ENCODE results near the gene ATPAF1. TPM values are rescaled to one million over a fixed set of nuclear protein-coding genes. Genes with fewer than 3 reads are reported as not detected.

Gene ATPAF1
- total and polyA plus RNA-seq, 9 of the 15 experiments (the other 6 are each of a cell fraction or from before 2014, with no cell fraction given), result 6.3 to 56.2 (median 27.4) TPM

- Histone ChIP-seq H3K27me3 (ENCODE audit: control insufficient read depth in 2 of 2, insufficient read depth in 2 of 2, low read length in 2 of 2) (no peaks in the 10 kb centered on the region), H3K9ac (ENCODE audit: insufficient read depth in 1 of 2, low read depth in 2 of 2, low read length in 2 of 2) (no peak overlapping the region), H3K9me1 (ENCODE audit: control insufficient read depth, insufficient read depth, low read length) (peaks cover 6% of the 10 kb centered on the region), H2AFZ (ENCODE audit: low read depth, low read length) (no peak overlapping the region), H3K4me2 (ENCODE audit: insufficient read depth, low read length) (no peak overlapping the region), H3K4me1 (replicated peaks in 1 of 2; ENCODE audit: control insufficient read depth in 2 of 2, insufficient read depth in 2 of 2, low read length in 2 of 2) (peaks cover 13 to 28% of the 10 kb centered on the region in 2 experiments; a peak in 4 of 5 replicates), H3K79me2 (ENCODE audit: control insufficient read depth, insufficient read depth, low read length) (peaks cover 13% of the 10 kb centered on the region), H3K36me3 (ENCODE audit: control insufficient read depth, insufficient read depth, low read length) (peaks cover 12% of the 10 kb centered on the region; the same call in 2 of the 3 replicates), H3K4me3 (no peak overlapping the region), H4K20me1 (replicated peaks; ENCODE audit: control insufficient read depth, insufficient read depth, low read length) (no peaks in the 10 kb centered on the region), H3K27ac (ENCODE audit: extremely low read depth, low read depth, low read length) (no peak overlapping the region), H3K9me3 (replicated peaks; ENCODE audit: control insufficient read depth, insufficient read depth, low read depth, low read length) (no peaks in the 10 kb centered on the region)
- ChIA-PET CTCF (ENCODE audit: low intra/inter-chr PET ratio) (no interaction called here), POLR2A (no interaction called here)
- DNase-seq (ENCODE audit: extremely low read depth in 1 of 4, low spot score in 3 of 4) (peak in 2 of 4 experiments; percentile 24 to 33), ATAC-seq (no peak), FAIRE-seq (no peak)
- intact Hi-C loops (cut with micrococcal nuclease) (no loop called here), in situ Hi-C loops (cut with MboI) (no loop called here)
- WGBS (ENCODE audit: insufficient coverage, low coverage, missing lambda C conversion rate), result 0% methylated on average over 1 of the region's 1 CpG
- BruUV-seq (replicated peaks), result no TSS peak
- TF ChIP-seq MAFG (tag; conservative IDR thresholded peaks at IDR 0.05) (peak; percentile 98), SMARCA4 (IDR thresholded peaks at IDR 0.05) (peak; percentile 43; the same call in 1 of the 2 replicates), RBM25 (IDR thresholded peaks at IDR 0.05; ENCODE audit: low read depth, low read length, severe bottlenecking) (no peak), ZNF316 (IDR thresholded peaks at IDR 0.05) (peak; percentile 97), CBX3 (IDR thresholded peaks at IDR 0.05; ENCODE audit: borderline replicate concordance in 1 of 2, low read length in 2 of 2) (no peak), DNMT1 (IDR thresholded peaks at IDR 0.05) (no peak), TCF15 (CRISPR knock-in tag; IDR thresholded peaks at IDR 0.05) (no peak), C11orf30 (IDR thresholded peaks at IDR 0.05; ENCODE audit: low read depth) (peak; percentile 94), ZBTB12 (CRISPR knock-in tag; IDR thresholded peaks at IDR 0.05) (no peak), ZBTB9 (CRISPR knock-in tag; IDR thresholded peaks at IDR 0.05) (no peak), ELK3 (CRISPR knock-in tag; IDR thresholded peaks at IDR 0.05) (no peak), ZNF75A (CRISPR knock-in tag; IDR thresholded peaks at IDR 0.05) (no peak), ZNF239 (CRISPR knock-in tag; IDR thresholded peaks at IDR 0.05) (no peak), ZNF639 (CRISPR knock-in tag; conservative IDR thresholded peaks at IDR 0.05 in 1 of 2, IDR thresholded peaks at IDR 0.05 in 1 of 2) (no peak), U2AF2 (optimal IDR thresholded peaks at IDR 0.05; ENCODE audit: low read depth, low read length) (no peak), ZNF583 (CRISPR knock-in tag; IDR thresholded peaks at IDR 0.05) (no peak), DPF2 (IDR thresholded peaks at IDR 0.05) (peak; percentile 51), CBFA2T3 (IDR thresholded peaks at IDR 0.05) (no peak; the same call in 1 of the 2 replicates), MXD1 (CRISPR knock-in tag; IDR thresholded peaks at IDR 0.05; ENCODE audit: borderline replicate concordance, poor library complexity, severe bottlenecking) (no peak)
Observed at GRCh38 chr1:46670134-46670533, 2.0 kb upstream of the ATPAF1 start.

All from K562 (cell line).